C4-2B (cell line): ENCODE measurements around the gene PPP6R3.

Experiments
- ZFX ChIP-seq: fragments of 450-650 bp; IDR thresholded peaks from 2 replicates; pipeline ENCODE4 v1.6.1; 2017
- TF ChIP-seq, protein P1 (sequence below): fragments of 450-650 bp; conservative IDR thresholded peaks from 2 replicates; pipeline ENCODE4 v1.5.1; 2017; ENCODE audit warnings: mild to moderate bottlenecking

DNA sequence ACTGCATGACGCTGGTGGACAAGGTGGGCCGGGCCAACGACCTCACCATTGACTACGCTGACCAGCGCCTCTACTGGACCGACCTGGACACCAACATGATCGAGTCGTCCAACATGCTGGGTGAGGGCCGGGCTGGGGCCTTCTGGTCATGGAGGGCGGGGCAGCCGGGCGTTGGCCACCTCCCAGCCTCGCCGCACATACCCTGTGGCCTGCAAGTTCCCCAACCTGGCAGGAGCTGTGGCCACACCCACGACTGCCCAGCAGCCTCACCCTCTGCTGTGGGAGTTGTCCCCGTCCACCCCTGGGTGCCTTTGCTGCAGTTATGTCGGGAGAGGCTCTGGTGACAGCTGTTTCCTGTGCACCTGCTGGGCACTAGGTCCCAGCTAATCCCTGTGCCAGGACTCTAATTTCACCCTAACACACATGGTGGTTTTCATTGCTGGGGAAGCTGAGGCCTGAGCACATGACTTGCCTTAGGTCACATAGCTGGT, 49.0 kb upstream of the PPP6R3 start:
- TF ChIP-seq, protein P1, sequence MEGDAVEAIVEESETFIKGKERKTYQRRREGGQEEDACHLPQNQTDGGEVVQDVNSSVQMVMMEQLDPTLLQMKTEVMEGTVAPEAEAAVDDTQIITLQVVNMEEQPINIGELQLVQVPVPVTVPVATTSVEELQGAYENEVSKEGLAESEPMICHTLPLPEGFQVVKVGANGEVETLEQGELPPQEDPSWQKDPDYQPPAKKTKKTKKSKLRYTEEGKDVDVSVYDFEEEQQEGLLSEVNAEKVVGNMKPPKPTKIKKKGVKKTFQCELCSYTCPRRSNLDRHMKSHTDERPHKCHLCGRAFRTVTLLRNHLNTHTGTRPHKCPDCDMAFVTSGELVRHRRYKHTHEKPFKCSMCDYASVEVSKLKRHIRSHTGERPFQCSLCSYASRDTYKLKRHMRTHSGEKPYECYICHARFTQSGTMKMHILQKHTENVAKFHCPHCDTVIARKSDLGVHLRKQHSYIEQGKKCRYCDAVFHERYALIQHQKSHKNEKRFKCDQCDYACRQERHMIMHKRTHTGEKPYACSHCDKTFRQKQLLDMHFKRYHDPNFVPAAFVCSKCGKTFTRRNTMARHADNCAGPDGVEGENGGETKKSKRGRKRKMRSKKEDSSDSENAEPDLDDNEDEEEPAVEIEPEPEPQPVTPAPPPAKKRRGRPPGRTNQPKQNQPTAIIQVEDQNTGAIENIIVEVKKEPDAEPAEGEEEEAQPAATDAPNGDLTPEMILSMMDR: no peak
- no peak for TF ChIP-seq ZFX
